Fibroblast of peridontal ligament (primary cell): ENCODE measurements around the gene DCST1.

ENCODE experiments used
- DNase-seq: peaks from one replicate; pipeline ENCODE4 v3.0.0-alpha.2; 2010; ENCODE audit errors: extremely low read depth

The DCST1 gene

GRCh38 chr1:155091071-155092051 is 57.7 kb downstream of the DCST1 start:
- DNase-seq, result peak; percentile 57

DNA sequence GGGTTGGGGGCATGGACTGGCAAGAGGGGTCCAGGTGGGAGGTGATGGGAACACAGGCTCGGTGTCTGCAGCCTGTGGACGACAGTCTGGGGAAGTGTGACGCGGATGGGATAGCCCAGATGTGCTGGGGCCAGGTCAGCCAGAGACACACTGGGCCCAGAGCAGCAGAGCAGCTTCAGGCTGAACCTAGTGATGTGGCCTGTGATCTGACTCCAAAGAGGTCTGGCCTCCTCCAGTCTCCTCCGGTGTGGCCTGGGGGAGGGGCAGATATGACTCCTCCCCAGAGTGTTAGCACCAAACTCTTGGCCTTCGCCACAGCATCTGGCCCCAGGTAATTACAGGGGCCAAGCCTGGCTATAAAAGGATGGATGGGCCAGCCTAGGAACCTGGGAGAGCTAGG is 58.5 kb downstream of the DCST1 start:
- DNase-seq, result no peak

- DNase-seq, result no peak
Measured at GRCh38 chr1:155092641-155093040, 59.0 kb downstream of the DCST1 start.

- peak; percentile 61 for DNase-seq
Measured at GRCh38 chr1:155093911-155094621, 60.4 kb downstream of the DCST1 start.

GRCh38 chr1:155094622-155094948 is 61.0 kb downstream of the DCST1 start:
- DNase-seq, result no peak

DNA sequence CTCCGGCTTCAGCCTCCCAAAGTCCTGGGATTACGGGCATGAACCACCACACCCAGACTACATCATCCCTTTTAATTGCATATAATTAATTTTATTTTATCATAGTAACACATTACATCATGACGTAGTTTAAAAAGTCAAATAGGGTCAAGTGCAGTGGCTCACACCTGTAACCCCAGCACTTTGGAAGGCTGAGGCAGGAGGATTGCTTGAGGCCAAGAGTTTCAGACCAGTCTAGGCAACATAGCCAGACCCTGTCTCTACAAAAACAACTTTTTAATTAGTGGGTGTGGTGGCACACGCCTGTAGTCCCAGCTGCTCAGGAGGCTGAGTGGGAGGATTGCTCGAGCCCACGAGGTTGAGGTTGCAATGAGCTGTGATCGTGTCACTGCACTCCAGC is 65.7 kb downstream of the DCST1 start:
- DNase-seq, result no peak
